GM23338 (cell line): Measurements from ENCODE around the gene SFRP5. TPM values are rescaled to one million over a fixed set of nuclear protein-coding genes. Genes with fewer than 3 reads are reported as not detected.

Source experiments
- ATAC-seq: fragments of 200-7000 bp; cut with Tn5 transposase; 3 replicates; pipeline ENCODE4 v1.9.1; 2020
- DNase-seq: peaks from one replicate; pipeline ENCODE4 v3.0.0-alpha.2; 2015; ENCODE audit warnings: low spot score
- H2AFZ ChIP-seq: fragments of 200-600 bp; sonication (generic); 2 replicates; pipeline ENCODE4 v1.8.0; 2016; ENCODE audit warnings: antibody characterized with exemption, mild to moderate bottlenecking, moderate library complexity
- H3F3A ChIP-seq: fragments of 200-600 bp; sonication (generic); replicated peaks from 2 replicates; pipeline ENCODE4 v1.8.0; 2017; ENCODE audit warnings: antibody characterized with exemption, mixed run types, low read depth
- H3K27ac ChIP-seq: fragments of 200-600 bp; sonication (generic); 2 replicates; pipeline ENCODE4 v1.6.1; 2016; ENCODE audit warnings: low read depth
- H3K27me3 ChIP-seq: fragments of 200-600 bp; sonication (generic); 2 replicates; pipeline ENCODE4 v1.8.0; 2016; ENCODE audit warnings: mild to moderate bottlenecking, mixed run types, moderate library complexity; ENCODE audit not compliant: insufficient read depth
- H3K36me3 ChIP-seq: fragments of 200-600 bp; sonication (generic); 2 replicates; pipeline ENCODE4 v1.8.0; 2016; ENCODE audit warnings: mild to moderate bottlenecking; ENCODE audit not compliant: insufficient read depth
- H3K4me1 ChIP-seq: fragments of 200-600 bp; sonication (generic); 2 replicates; pipeline ENCODE4 v1.8.0; 2016; ENCODE audit warnings: mild to moderate bottlenecking, moderate library complexity; ENCODE audit not compliant: insufficient read depth
- H3K4me2 ChIP-seq: fragments of 200-600 bp; sonication (generic); 2 replicates; pipeline ENCODE4 v1.7.1; 2017; ENCODE audit warnings: mixed run types
- H3K4me3 ChIP-seq: fragments of 200-600 bp; sonication (generic); 2 replicates; pipeline ENCODE4 v1.6.1; 2016; ENCODE audit warnings: mixed run types
- H3K79me2 ChIP-seq: fragments of 200-600 bp; sonication (generic); replicated peaks from 2 replicates; pipeline ENCODE4 v1.8.0; 2017; ENCODE audit warnings: mild to moderate bottlenecking; ENCODE audit not compliant: insufficient read depth
- H3K9me2 ChIP-seq: fragments of 200-600 bp; sonication (generic); 2 replicates; pipeline ENCODE4 v1.8.0; 2017; ENCODE audit not compliant: insufficient read depth
- H4K20me1 ChIP-seq: fragments of 200-600 bp; sonication (generic); replicated peaks from 2 replicates; pipeline ENCODE4 v1.8.0; 2017; ENCODE audit warnings: mild to moderate bottlenecking; ENCODE audit not compliant: insufficient read depth
- H3K27ac Mint-ChIP-seq: 2 replicates; pipeline ENCODE4 v1.8.0; 2020; ENCODE audit warnings: inconsistent platforms, mild to moderate bottlenecking, moderate library complexity, mixed read lengths
- H3K27me3 Mint-ChIP-seq: 3 replicates; pipeline ENCODE4 v1.8.0; 2022; ENCODE audit warnings: low read depth, mild to moderate bottlenecking, moderate library complexity, mixed read lengths, inconsistent platforms; ENCODE audit not compliant: insufficient read depth, poor library complexity
- H3K36me3 Mint-ChIP-seq: 3 replicates; pipeline ENCODE4 v1.8.0; 2021; ENCODE audit warnings: low read depth, mild to moderate bottlenecking, inconsistent platforms, moderate library complexity, mixed read lengths
- H3K4me1 Mint-ChIP-seq: 3 replicates; pipeline ENCODE4 v1.8.0; 2020; ENCODE audit warnings: mild to moderate bottlenecking, inconsistent platforms, mixed read lengths
- H3K4me3 Mint-ChIP-seq: 3 replicates; pipeline ENCODE4 v1.8.0; 2021; ENCODE audit warnings: moderate library complexity, mild to moderate bottlenecking, inconsistent platforms, mixed read lengths
- H3K9me3 Mint-ChIP-seq: 3 replicates; pipeline ENCODE4 v1.8.0; 2020; ENCODE audit warnings: moderate library complexity, mild to moderate bottlenecking, inconsistent platforms, mixed read lengths
- CREB1 ChIP-seq: fragments of 250-450 bp; sonication (Bioruptor Pico); IDR thresholded peaks from 2 replicates; pipeline ENCODE4 v1.5.0; 2020; ENCODE audit warnings: low read depth, mild to moderate bottlenecking, moderate library complexity
- CTCF ChIP-seq, 2 experiments: fragments of 200-600 bp in 1 of 2; sonication (generic) in 1 of 2; conservative IDR thresholded peaks; 2 replicates each; pipeline versions ENCODE4 v1.5.1 to v1.6.1; 2016 to 2017; ENCODE audit warnings: antibody characterized with exemption in 2 of 2, low read depth in 2 of 2, mild to moderate bottlenecking in 2 of 2, moderate library complexity in 1 of 2
- NANOG ChIP-seq: IDR thresholded peaks from 2 replicates; pipeline ENCODE4 v1.6.1; 2016; ENCODE audit warnings: antibody characterized with exemption, borderline replicate concordance
- REST ChIP-seq: IDR thresholded peaks from one replicate; pipeline ENCODE4 v1.6.1; 2018; ENCODE audit warnings: antibody characterized with exemption; ENCODE audit not compliant: unreplicated experiment
- polyA plus RNA-seq: library from polyadenylated mRNA; unstranded; fragments of >200 nt; fragmentation: Nextera tagmentation; extraction: Ambion mirVana; gene quantifications from 2 replicates; pipeline ENCODE4 v1.2.1, GENCODE V29; 2016
- total RNA-seq: library from RNA; depleted of rRNA; stranded (reverse); fragments of >200 nt; shearing (Covaris generic); gene quantifications from 2 replicates; pipeline ENCODE4 v1.2.3, GENCODE V29; 2014
- TF ChIP-seq, protein P1 (sequence below): fragments of 250-450 bp; sonication (Bioruptor Pico); IDR thresholded peaks from 2 replicates; pipeline ENCODE4 v1.5.0; 2020; ENCODE audit warnings: mild to moderate bottlenecking, moderate library complexity

SFRP5 gene
- total and polyA plus RNA-seq, 2 experiments from 2014 or later, result 2.4 to 3.5 TPM

- TF ChIP-seq, protein P1, sequence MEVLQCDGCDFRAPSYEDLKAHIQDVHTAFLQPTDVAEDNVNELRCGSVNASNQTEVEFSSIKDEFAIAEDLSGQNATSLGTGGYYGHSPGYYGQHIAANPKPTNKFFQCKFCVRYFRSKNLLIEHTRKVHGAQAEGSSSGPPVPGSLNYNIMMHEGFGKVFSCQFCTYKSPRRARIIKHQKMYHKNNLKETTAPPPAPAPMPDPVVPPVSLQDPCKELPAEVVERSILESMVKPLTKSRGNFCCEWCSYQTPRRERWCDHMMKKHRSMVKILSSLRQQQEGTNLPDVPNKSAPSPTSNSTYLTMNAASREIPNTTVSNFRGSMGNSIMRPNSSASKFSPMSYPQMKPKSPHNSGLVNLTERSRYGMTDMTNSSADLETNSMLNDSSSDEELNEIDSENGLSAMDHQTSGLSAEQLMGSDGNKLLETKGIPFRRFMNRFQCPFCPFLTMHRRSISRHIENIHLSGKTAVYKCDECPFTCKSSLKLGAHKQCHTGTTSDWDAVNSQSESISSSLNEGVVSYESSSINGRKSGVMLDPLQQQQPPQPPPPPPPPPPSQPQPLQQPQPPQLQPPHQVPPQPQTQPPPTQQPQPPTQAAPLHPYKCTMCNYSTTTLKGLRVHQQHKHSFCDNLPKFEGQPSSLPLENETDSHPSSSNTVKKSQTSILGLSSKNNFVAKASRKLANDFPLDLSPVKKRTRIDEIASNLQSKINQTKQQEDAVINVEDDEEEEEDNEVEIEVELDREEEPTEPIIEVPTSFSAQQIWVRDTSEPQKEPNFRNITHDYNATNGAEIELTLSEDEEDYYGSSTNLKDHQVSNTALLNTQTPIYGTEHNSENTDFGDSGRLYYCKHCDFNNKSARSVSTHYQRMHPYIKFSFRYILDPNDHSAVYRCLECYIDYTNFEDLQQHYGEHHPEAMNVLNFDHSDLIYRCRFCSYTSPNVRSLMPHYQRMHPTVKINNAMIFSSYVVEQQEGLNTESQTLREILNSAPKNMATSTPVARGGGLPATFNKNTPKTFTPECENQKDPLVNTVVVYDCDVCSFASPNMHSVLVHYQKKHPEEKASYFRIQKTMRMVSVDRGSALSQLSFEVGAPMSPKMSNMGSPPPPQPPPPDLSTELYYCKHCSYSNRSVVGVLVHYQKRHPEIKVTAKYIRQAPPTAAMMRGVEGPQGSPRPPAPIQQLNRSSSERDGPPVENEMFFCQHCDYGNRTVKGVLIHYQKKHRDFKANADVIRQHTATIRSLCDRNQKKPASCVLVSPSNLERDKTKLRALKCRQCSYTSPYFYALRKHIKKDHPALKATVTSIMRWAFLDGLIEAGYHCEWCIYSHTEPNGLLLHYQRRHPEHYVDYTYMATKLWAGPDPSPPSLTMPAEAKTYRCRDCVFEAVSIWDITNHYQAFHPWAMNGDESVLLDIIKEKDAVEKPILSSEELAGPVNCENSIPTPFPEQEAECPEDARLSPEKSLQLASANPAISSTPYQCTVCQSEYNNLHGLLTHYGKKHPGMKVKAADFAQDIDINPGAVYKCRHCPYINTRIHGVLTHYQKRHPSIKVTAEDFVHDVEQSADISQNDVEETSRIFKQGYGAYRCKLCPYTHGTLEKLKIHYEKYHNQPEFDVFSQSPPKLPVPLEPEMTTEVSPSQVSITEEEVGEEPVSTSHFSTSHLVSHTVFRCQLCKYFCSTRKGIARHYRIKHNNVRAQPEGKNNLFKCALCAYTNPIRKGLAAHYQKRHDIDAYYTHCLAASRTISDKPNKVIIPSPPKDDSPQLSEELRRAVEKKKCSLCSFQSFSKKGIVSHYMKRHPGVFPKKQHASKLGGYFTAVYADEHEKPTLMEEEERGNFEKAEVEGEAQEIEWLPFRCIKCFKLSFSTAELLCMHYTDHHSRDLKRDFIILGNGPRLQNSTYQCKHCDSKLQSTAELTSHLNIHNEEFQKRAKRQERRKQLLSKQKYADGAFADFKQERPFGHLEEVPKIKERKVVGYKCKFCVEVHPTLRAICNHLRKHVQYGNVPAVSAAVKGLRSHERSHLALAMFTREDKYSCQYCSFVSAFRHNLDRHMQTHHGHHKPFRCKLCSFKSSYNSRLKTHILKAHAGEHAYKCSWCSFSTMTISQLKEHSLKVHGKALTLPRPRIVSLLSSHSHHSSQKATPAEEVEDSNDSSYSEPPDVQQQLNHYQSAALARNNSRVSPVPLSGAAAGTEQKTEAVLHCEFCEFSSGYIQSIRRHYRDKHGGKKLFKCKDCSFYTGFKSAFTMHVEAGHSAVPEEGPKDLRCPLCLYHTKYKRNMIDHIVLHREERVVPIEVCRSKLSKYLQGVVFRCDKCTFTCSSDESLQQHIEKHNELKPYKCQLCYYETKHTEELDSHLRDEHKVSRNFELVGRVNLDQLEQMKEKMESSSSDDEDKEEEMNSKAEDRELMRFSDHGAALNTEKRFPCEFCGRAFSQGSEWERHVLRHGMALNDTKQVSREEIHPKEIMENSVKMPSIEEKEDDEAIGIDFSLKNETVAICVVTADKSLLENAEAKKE (CRISPR knock-in tag), result no peak
Observed at GRCh38 chr10:97740613-97741012, 31.2 kb downstream of the SFRP5 start (continued).

- Mint-ChIP-seq H3K9me3 (peaks cover 16% of the 10 kb centered on the region), H3K27ac (no peak overlapping the region), H3K27me3 (peaks cover 29% of the 10 kb centered on the region), H3K4me1 (peaks cover 11% of the 10 kb centered on the region), H3K36me3 (peaks cover 62% of the 10 kb centered on the region), H3K4me3 (peak overlapping the region; percentile 87)
- Histone ChIP-seq H3K4me2 (peak overlapping the region; percentile 94; the same call in 1 of the 2 replicates), H3K79me2 (peaks cover 56% of the 10 kb centered on the region), H3K9me2 (peaks cover 10% of the 10 kb centered on the region; the same call in 1 of the 2 replicates), H3K27ac (no peak overlapping the region), H4K20me1 (peaks cover 18% of the 10 kb centered on the region), H3K36me3 (peaks cover 9% of the 10 kb centered on the region; the same call in 1 of the 2 replicates), H2AFZ (no peak overlapping the region), H3F3A (no peaks in the 10 kb centered on the region), H3K4me3 (0 out of 2 replicates have a peak overlapping the region, but pooled peaks have one; percentile 20), H3K27me3 (peaks cover 27% of the 10 kb centered on the region), H3K4me1 (peaks cover 6% of the 10 kb centered on the region)
- DNase-seq (no peak), ATAC-seq (no peak)
- TF ChIP-seq REST (no peak), CREB1 (CRISPR knock-in tag) (no peak), NANOG (no peak), CTCF (conservative IDR thresholded peaks at IDR 0.05; ENCODE audit: low read depth in 2 of 2) (no peak)
Observed at GRCh38 chr10:97738616-97739015, 33.2 kb downstream of the SFRP5 start.
